KMS-11 (cell line): Measurements from ENCODE around the gene SLC30A2.

Source experiments
- H2AFZ ChIP-seq: fragments of 200-600 bp; sonication (generic); 2 replicates; pipeline ENCODE4 v1.6.1; 2016; ENCODE audit warnings: antibody characterized with exemption, mixed run types, low read depth
- H3K27ac ChIP-seq: fragments of 200-600 bp; sonication (generic); 2 replicates; pipeline ENCODE4 v1.6.1; 2016; ENCODE audit warnings: mild to moderate bottlenecking, mixed run types
- H3K27me3 ChIP-seq: fragments of 200-600 bp; sonication (generic); 2 replicates; pipeline ENCODE4 v1.6.1; 2017; ENCODE audit warnings: mild to moderate bottlenecking, low read depth, mixed run types, moderate library complexity; ENCODE audit not compliant: insufficient read depth
- H3K36me3 ChIP-seq: fragments of 200-600 bp; sonication (generic); 2 replicates; pipeline ENCODE4 v1.6.1; 2017; ENCODE audit warnings: mild to moderate bottlenecking, mixed run types; ENCODE audit not compliant: insufficient read depth
- H3K4me1 ChIP-seq: fragments of 200-600 bp; sonication (generic); 2 replicates; pipeline ENCODE4 v1.6.1; 2016; ENCODE audit warnings: mild to moderate bottlenecking, low read depth, mixed run types; ENCODE audit not compliant: poor library complexity, severe bottlenecking
- H3K4me2 ChIP-seq: fragments of 200-600 bp; sonication (generic); 2 replicates; pipeline ENCODE4 v1.7.0; 2016; ENCODE audit warnings: mild to moderate bottlenecking, mixed run types
- H3K4me3 ChIP-seq: fragments of 200-600 bp; sonication (generic); IDR thresholded peaks from 2 replicates; pipeline ENCODE4 v1.6.1; 2017; ENCODE audit warnings: low read depth, low read length, mixed read lengths; ENCODE audit not compliant: insufficient read depth
- H3K79me2 ChIP-seq: fragments of 200-600 bp; sonication (generic); 2 replicates; pipeline ENCODE4 v1.6.1; 2016; ENCODE audit warnings: low read depth, mixed run types; ENCODE audit not compliant: insufficient read depth
- H3K9ac ChIP-seq: fragments of 200-600 bp; sonication (generic); 2 replicates; pipeline ENCODE4 v1.6.1; 2016; ENCODE audit warnings: mild to moderate bottlenecking, mixed run types
- H4K20me1 ChIP-seq: fragments of 200-600 bp; sonication (generic); 2 replicates; pipeline ENCODE4 v1.6.1; 2016; ENCODE audit warnings: mild to moderate bottlenecking, mixed run types; ENCODE audit not compliant: insufficient read depth
- CTCF ChIP-seq: fragments of 200-600 bp; sonication (generic); conservative IDR thresholded peaks from 2 replicates; pipeline ENCODE4 v1.6.1; 2017; ENCODE audit warnings: low read depth, mild to moderate bottlenecking, antibody characterized with exemption, low read length, moderate library complexity, mixed read lengths

SLC30A2 gene

GRCh38 chr1:26079960-26080814 is 34.3 kb upstream of the SLC30A2 start:
- Histone ChIP-seq H3K9ac (no peak overlapping the region), H3K79me2 (no peaks in the 10 kb centered on the region), H3K36me3 (no peaks in the 10 kb centered on the region), H3K27ac (no peak overlapping the region), H2AFZ (no peak overlapping the region), H3K4me3 (no peak overlapping the region), H3K4me1 (no peaks in the 10 kb centered on the region), H3K4me2 (no peak overlapping the region), H4K20me1 (no peaks in the 10 kb centered on the region), H3K27me3 (no peaks in the 10 kb centered on the region)
- no peak for TF ChIP-seq CTCF

GRCh38 chr1:26079178-26079563 is 33.3 kb upstream of the SLC30A2 start:
- no peak for TF ChIP-seq CTCF
- Histone ChIP-seq H4K20me1 (no peaks in the 10 kb centered on the region), H3K27ac (no peak overlapping the region), H3K27me3 (no peaks in the 10 kb centered on the region), H2AFZ (no peak overlapping the region), H3K4me3 (no peak overlapping the region), H3K79me2 (no peaks in the 10 kb centered on the region), H3K9ac (no peak overlapping the region), H3K36me3 (no peaks in the 10 kb centered on the region), H3K4me2 (no peak overlapping the region), H3K4me1 (no peaks in the 10 kb centered on the region)

- Histone ChIP-seq H3K4me3 (no peak overlapping the region), H4K20me1 (no peaks in the 10 kb centered on the region), H3K9ac (no peak overlapping the region), H3K36me3 (no peaks in the 10 kb centered on the region), H3K4me2 (no peak overlapping the region), H3K27ac (no peak overlapping the region), H3K79me2 (no peaks in the 10 kb centered on the region), H3K4me1 (no peaks in the 10 kb centered on the region), H2AFZ (no peak overlapping the region), H3K27me3 (no peaks in the 10 kb centered on the region)
- no peak for TF ChIP-seq CTCF
These were observed 32.6 kb upstream of the SLC30A2 start for GRCh38 chr1:26078286-26079177.

GRCh38 chr1:26077524-26077923 is 31.6 kb upstream of the SLC30A2 start:
- Histone ChIP-seq H3K4me1 (no peaks in the 10 kb centered on the region), H3K9ac (no peak overlapping the region), H3K36me3 (no peaks in the 10 kb centered on the region), H4K20me1 (no peaks in the 10 kb centered on the region), H3K27ac (no peak overlapping the region), H3K4me2 (no peak overlapping the region), H3K79me2 (no peaks in the 10 kb centered on the region), H3K27me3 (no peaks in the 10 kb centered on the region), H2AFZ (no peak overlapping the region), H3K4me3 (no peak overlapping the region)
- TF ChIP-seq CTCF = no peak
